Endothelial cell of umbilical vein (primary cell): ENCODE results near the gene GRWD1. TPM values are rescaled to one million over a fixed set of nuclear protein-coding genes. Genes with fewer than 3 reads are reported as not detected.

Experiments
- BruUV-seq: library from RNA; stranded (reverse); fragments of 400-500 nt; replicated peaks from 2 replicates; lab custom pipeline; 2021; lab: Mats Ljungman, UMichigan
- CTCF ChIA-PET: fragments of 300-600, 350-600 bp; sonication (Branson Sonifier 250); formaldehyde crosslinking; loops from one replicate; lab custom pipeline; 2021; ENCODE audit warnings: antibody characterized with exemption, inconsistent platforms; lab: Charles Lee
- POLR2A ChIA-PET: fragments of 300-600, 350-600 bp; sonication (Branson Sonifier 250); formaldehyde crosslinking; loops from one replicate; lab custom pipeline; 2021; ENCODE audit warnings: antibody characterized with exemption, inconsistent platforms; lab: Charles Lee
- DNase-seq: peaks from one replicate; pipeline ENCODE4 v3.0.0-alpha.2; 2011; ENCODE audit warnings: low read depth, low spot score
- FAIRE-seq: peaks from 2 replicates; lab custom pipeline; 2011; peaks lifted over from hg19 to GRCh38; lab: Jason Lieb, UNC
- H2AFZ ChIP-seq: 2 replicates; pipeline ENCODE4 v1.6.0; 2012; ENCODE audit warnings: low read depth, low read length, control low read depth, inconsistent platforms
- H3K27ac ChIP-seq: 2 replicates; pipeline ENCODE4 v1.5.1; 2011; ENCODE audit warnings: low read depth, mild to moderate bottlenecking, control low read depth, low read length, moderate library complexity; ENCODE audit not compliant: insufficient read depth
- H3K27me3 ChIP-seq, 2 experiments: 2 replicates each; pipeline versions ENCODE4 v1.6.0 to v1.6.1; 2011; ENCODE audit warnings: low read length in 2 of 2, mixed read lengths in 1 of 2; ENCODE audit not compliant: control insufficient read depth in 2 of 2, insufficient read depth in 2 of 2
- H3K36me3 ChIP-seq, 2 experiments: 2 replicates in 1 of 2; 3 replicates in 1 of 2; pipeline ENCODE4 v1.5.1; 2011; ENCODE audit warnings: low read length in 2 of 2, mild to moderate bottlenecking in 1 of 2, moderate library complexity in 1 of 2; ENCODE audit not compliant: control insufficient read depth in 2 of 2, insufficient read depth in 2 of 2; ENCODE audit errors: extremely low read depth in 1 of 2
- H3K4me1 ChIP-seq: 3 replicates; pipeline ENCODE4 v1.5.1; 2011; ENCODE audit warnings: mild to moderate bottlenecking, low read length; ENCODE audit not compliant: control insufficient read depth, insufficient read depth; ENCODE audit errors: extremely low read depth
- H3K4me2 ChIP-seq: 2 replicates; pipeline ENCODE4 v1.6.1; 2011; ENCODE audit warnings: low read length, control low read depth, mixed read lengths; ENCODE audit not compliant: insufficient read depth
- H3K4me3 ChIP-seq, 3 experiments: fragments of 200-600 bp in 1 of 3; sonication (generic), shearing (Covaris generic) in 1 of 3; replicated peaks in 1 of 3; 2 replicates each; pipeline ENCODE4 v1.5.1; 2011 to 2016; ENCODE audit warnings: control low read depth in 3 of 3, low read length in 3 of 3, mild to moderate bottlenecking in 2 of 3, inconsistent platforms in 1 of 3, low read depth in 1 of 3, moderate library complexity in 1 of 3; ENCODE audit not compliant: insufficient read depth in 1 of 3
- H3K79me2 ChIP-seq: 2 replicates; pipeline ENCODE4 v1.6.0; 2012; ENCODE audit warnings: low read length, inconsistent platforms; ENCODE audit not compliant: control insufficient read depth, insufficient read depth
- H3K9ac ChIP-seq: replicated peaks from 2 replicates; pipeline ENCODE3; 2011; ENCODE audit warnings: low read length, control low read depth; ENCODE audit not compliant: insufficient read depth; ENCODE audit errors: extremely low read depth
- H3K9me1 ChIP-seq: replicated peaks from 3 replicates; pipeline ENCODE4 v1.6.0; 2011; ENCODE audit warnings: mild to moderate bottlenecking, low read length; ENCODE audit not compliant: control insufficient read depth, insufficient read depth; ENCODE audit errors: extremely low read depth
- H3K9me3 ChIP-seq: replicated peaks from 2 replicates; pipeline ENCODE4 v1.5.1; 2012; ENCODE audit warnings: low read length, inconsistent platforms; ENCODE audit not compliant: control insufficient read depth, insufficient read depth
- H4K20me1 ChIP-seq: replicated peaks from 2 replicates; pipeline ENCODE3; 2011; ENCODE audit warnings: mild to moderate bottlenecking, low read length; ENCODE audit not compliant: control insufficient read depth, insufficient read depth; ENCODE audit errors: extremely low read depth
- EZH2 ChIP-seq: IDR thresholded peaks from 2 replicates; pipeline ENCODE4 v1.6.1; 2012; ENCODE audit warnings: borderline replicate concordance, low read depth, mild to moderate bottlenecking, moderate library complexity, low read length, inconsistent platforms; ENCODE audit not compliant: severe bottlenecking
- FOS ChIP-seq: IDR thresholded peaks from 2 replicates; pipeline ENCODE4 v1.6.1; 2011; ENCODE audit warnings: mild to moderate bottlenecking, low read length, moderate library complexity, borderline replicate concordance; ENCODE audit not compliant: insufficient read depth
- GATA2 ChIP-seq: IDR thresholded peaks from 2 replicates; pipeline ENCODE4 v1.7.0; 2011; ENCODE audit warnings: low read depth, mild to moderate bottlenecking, moderate library complexity, mixed read lengths, low read length; ENCODE audit not compliant: insufficient read length, insufficient read depth
- JUN ChIP-seq: IDR thresholded peaks from 2 replicates; pipeline ENCODE4 v1.6.1; 2011; ENCODE audit warnings: borderline replicate concordance, low read depth; ENCODE audit not compliant: insufficient read length, insufficient read depth
- MYC ChIP-seq: IDR thresholded peaks from one replicate; pipeline ENCODE4 v1.6.1; 2011; ENCODE audit warnings: mild to moderate bottlenecking, low read depth, low read length
- POLR2A ChIP-seq: IDR thresholded peaks from 2 replicates; pipeline ENCODE4 v1.6.1; 2012; ENCODE audit warnings: low read depth, mild to moderate bottlenecking, control low read depth, low read length
- POLR2AphosphoS5 ChIP-seq: IDR thresholded peaks from 2 replicates; pipeline ENCODE4 v1.6.1; 2012; ENCODE audit warnings: low read depth, mild to moderate bottlenecking, control low read depth, low read length, moderate library complexity; ENCODE audit not compliant: insufficient read depth
- dilution Hi-C: fragments of 300-500 bp; cut with MboI; formaldehyde crosslinking; loops from one replicate; pipeline ENCODE4 v1.15.0; 2019; ENCODE audit warnings: low sequenced_read_pairs; ENCODE audit not compliant: extremely low pct_ligation_motif_present
- intact Hi-C: fragments of 100-400 bp; cut with micrococcal nuclease; formaldehyde crosslinking; loops from one replicate; pipeline ENCODE4 v1.10.0; 2022
- polyA plus RNA-seq, 4 experiments: library from polyadenylated mRNA; depleted of rRNA in 3 of 4; stranded (reverse) in 3 of 4; unstranded in 1 of 4; fragments of >200 nt; gene quantifications; 2 replicates each; pipeline versions ENCODE4 v1.2.1 to v1.2.3, GENCODE V29; 2011 to 2012; ENCODE audit warnings: missing spikeins in 1 of 4
- total RNA-seq: library from RNA; stranded (reverse); gene quantifications from 2 replicates; pipeline ENCODE4 v1.2.3, GENCODE V29; 2021
- TF ChIP-seq, protein P1 (sequence below), 2 donors: IDR thresholded peaks; 1 replicate in 1 of 2; 2 replicates in 1 of 2; pipeline ENCODE4 v1.5.1; 2011; ENCODE audit warnings: low read length in 2 of 2, mild to moderate bottlenecking in 2 of 2, moderate library complexity in 2 of 2, control low read depth in 1 of 2, inconsistent platforms in 1 of 2, low read depth in 1 of 2; ENCODE audit not compliant: insufficient read depth in 1 of 2; ENCODE audit errors: extremely low read depth in 1 of 2
- TF ChIP-seq, protein P2 (sequence below): IDR thresholded peaks from 2 replicates; pipeline ENCODE4 v1.6.1; 2011; ENCODE audit not compliant: insufficient read depth, insufficient read length

The GRWD1 gene
- total and polyA plus RNA-seq, 2 donors (not counting 3 experiments of a cell fraction or from before 2014, with no cell fraction given) = 26.3 to 52.7 TPM

DNA sequence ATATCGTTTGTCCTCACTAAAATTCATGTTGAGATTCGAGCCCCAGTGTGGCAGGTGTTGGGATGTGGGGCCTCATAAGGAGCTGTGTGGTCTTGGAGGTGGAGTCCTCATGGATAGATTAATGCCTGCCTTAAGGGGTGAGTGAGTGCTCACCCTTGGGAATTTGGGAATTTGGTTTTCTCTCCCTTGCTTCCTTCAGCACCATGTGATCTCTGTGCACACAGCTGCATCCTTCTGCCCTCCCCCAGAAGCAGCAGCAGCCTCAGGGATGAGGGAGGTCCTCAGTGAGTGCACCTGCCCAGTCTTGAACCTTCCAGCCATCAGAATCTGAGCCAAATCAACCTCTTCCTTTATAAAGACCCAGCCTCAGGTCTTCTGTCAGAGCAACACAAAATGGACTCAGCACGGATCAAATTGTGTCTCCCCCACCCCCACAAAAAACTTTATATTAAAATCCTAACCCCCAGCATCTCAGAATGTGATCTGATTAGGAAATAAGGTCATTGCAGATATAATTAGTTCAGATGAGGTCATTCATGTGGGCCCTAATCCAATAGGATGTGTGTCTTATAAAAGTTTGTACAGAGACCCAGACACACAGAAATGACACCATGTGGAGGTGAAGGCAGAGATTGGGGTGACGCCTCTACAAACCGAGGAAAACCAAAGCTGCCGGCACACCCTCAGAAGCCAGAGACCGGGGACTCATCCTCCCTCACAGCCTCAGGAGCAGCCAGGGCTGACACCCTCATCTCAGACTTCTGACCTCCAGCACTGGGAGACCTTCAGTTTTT is 36.3 kb downstream of the GRWD1 start:
- Histone ChIP-seq H4K20me1 (no peaks in the 10 kb centered on the region), H3K79me2 (no peaks in the 10 kb centered on the region), H2AFZ (no peak overlapping the region), H3K27me3 (no peaks in the 10 kb centered on the region), H3K27ac (no peak overlapping the region), H3K9me3 (no peaks in the 10 kb centered on the region), H3K36me3 (peaks cover 0 to 19% of the 10 kb centered on the region in 2 experiments), H3K9ac (peak overlapping the region; percentile 36), H3K4me3 (no peak overlapping the region), H3K9me1 (no peaks in the 10 kb centered on the region), H3K4me1 (peaks cover 23% of the 10 kb centered on the region), H3K4me2 (no peak overlapping the region)
- no peak for FAIRE-seq
- intact Hi-C loops (loop anchor here (5.0 kb wide), 1 partner anchor 85 kb away; no protein-coding TSS in a partner anchor), dilution Hi-C loops (no loop called here)
- ChIA-PET POLR2A (interaction anchor here (1.0 kb wide), 1 partner anchor 12 kb away, joined by 3 read pairs; no protein-coding TSS in a partner anchor), CTCF (interaction anchor here (1.2 to 1.5 kb wide), 2 partner anchors 8 to 102 kb away, joined by 4 to 7 read pairs; no protein-coding TSS in a partner anchor)
- TSS peak; percentile 29 for BruUV-seq
- DNase-seq = no peak
- TF ChIP-seq POLR2A = peak; percentile 15
- TF ChIP-seq JUN = peak; percentile 35
- TF ChIP-seq FOS = no peak

DNA sequence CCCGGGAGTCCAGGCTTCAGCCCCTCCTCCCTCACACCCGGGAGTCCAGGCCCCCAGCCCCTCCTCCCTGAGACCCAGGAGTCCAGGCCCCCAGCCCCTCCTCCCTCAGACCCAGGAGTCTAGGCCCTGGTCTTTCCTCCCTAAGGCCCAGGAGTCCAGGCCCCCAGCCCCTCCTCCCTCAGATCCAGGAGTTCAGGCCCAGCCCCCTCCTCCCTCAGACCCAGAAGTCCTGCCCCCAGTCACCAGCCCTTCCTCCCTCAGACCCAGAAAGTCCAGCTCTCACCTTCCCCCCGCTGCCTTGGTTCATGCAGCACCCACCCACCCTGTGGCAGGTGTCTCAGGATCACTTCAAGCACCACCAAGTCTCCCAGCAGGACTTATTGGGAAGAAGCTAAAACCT is 37.5 kb downstream of the GRWD1 start:
- Histone ChIP-seq H3K36me3 (peaks cover 0 to 8% of the 10 kb centered on the region in 2 experiments), H3K79me2 (no peaks in the 10 kb centered on the region), H3K4me2 (no peak overlapping the region), H3K9ac (no peak overlapping the region), H3K4me1 (peaks cover 30% of the 10 kb centered on the region), H3K9me3 (no peaks in the 10 kb centered on the region), H4K20me1 (no peaks in the 10 kb centered on the region), H3K9me1 (no peaks in the 10 kb centered on the region), H3K27me3 (no peaks in the 10 kb centered on the region), H3K27ac (no peak overlapping the region), H2AFZ (no peak overlapping the region), H3K4me3 (no peak overlapping the region)
- TF ChIP-seq JUN = no peak
- TF ChIP-seq MYC = no peak
- no peak for TF ChIP-seq EZH2
- no peak for TF ChIP-seq POLR2A
- TF ChIP-seq, protein P1, sequence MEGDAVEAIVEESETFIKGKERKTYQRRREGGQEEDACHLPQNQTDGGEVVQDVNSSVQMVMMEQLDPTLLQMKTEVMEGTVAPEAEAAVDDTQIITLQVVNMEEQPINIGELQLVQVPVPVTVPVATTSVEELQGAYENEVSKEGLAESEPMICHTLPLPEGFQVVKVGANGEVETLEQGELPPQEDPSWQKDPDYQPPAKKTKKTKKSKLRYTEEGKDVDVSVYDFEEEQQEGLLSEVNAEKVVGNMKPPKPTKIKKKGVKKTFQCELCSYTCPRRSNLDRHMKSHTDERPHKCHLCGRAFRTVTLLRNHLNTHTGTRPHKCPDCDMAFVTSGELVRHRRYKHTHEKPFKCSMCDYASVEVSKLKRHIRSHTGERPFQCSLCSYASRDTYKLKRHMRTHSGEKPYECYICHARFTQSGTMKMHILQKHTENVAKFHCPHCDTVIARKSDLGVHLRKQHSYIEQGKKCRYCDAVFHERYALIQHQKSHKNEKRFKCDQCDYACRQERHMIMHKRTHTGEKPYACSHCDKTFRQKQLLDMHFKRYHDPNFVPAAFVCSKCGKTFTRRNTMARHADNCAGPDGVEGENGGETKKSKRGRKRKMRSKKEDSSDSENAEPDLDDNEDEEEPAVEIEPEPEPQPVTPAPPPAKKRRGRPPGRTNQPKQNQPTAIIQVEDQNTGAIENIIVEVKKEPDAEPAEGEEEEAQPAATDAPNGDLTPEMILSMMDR (IDR thresholded peaks at IDR 0.05; ENCODE audit: extremely low read depth in 1 of 2, insufficient read depth in 1 of 2, low read depth in 1 of 2, low read length in 2 of 2) = no peak
- TF ChIP-seq GATA2 = no peak
- no peak for TF ChIP-seq POLR2AphosphoS5
- TF ChIP-seq, protein P2, sequence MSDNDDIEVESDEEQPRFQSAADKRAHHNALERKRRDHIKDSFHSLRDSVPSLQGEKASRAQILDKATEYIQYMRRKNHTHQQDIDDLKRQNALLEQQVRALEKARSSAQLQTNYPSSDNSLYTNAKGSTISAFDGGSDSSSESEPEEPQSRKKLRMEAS = no peak
- TF ChIP-seq FOS = no peak
- BruUV-seq = no TSS peak
- ChIA-PET POLR2A (no interaction called here), CTCF (no interaction called here)
- DNase-seq (no peak), FAIRE-seq (no peak)
- intact Hi-C loops (loop anchor here (5.0 kb wide), 1 partner anchor 86 kb away; no protein-coding TSS in a partner anchor), dilution Hi-C loops (no loop called here)
